ENCODE data around the gene TUBG2. TPM values are rescaled to one million over a fixed set of nuclear protein-coding genes. Genes with fewer than 3 reads are reported as not detected.

The TUBG2 gene
- total RNA-seq, 1 donor from 2014 or later, result 14.2 TPM

DNA sequence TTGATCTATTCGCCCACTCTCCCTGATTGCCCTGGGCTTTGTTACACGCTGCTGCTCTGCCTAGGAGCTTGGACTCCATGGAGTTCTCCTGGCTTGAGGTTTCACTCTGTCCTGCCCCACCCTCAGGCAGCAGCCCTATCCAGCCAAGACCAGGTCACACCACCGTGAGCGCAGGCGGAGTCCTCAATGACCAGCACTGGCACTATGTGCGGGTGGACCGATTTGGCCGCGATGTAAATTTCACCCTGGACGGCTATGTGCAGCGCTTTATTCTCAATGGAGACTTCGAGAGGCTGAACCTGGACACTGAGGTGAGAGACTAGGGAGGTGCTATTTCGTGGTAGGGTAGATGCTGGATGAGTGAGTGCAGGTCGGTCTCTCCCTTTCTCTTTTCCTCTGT lies 26.7 kb downstream of the TUBG2 start:
- no peak overlapping the region for H3K4me3 ChIP-seq (ENCODE audit: low read depth, low read length)
- TF ChIP-seq, protein P1, sequence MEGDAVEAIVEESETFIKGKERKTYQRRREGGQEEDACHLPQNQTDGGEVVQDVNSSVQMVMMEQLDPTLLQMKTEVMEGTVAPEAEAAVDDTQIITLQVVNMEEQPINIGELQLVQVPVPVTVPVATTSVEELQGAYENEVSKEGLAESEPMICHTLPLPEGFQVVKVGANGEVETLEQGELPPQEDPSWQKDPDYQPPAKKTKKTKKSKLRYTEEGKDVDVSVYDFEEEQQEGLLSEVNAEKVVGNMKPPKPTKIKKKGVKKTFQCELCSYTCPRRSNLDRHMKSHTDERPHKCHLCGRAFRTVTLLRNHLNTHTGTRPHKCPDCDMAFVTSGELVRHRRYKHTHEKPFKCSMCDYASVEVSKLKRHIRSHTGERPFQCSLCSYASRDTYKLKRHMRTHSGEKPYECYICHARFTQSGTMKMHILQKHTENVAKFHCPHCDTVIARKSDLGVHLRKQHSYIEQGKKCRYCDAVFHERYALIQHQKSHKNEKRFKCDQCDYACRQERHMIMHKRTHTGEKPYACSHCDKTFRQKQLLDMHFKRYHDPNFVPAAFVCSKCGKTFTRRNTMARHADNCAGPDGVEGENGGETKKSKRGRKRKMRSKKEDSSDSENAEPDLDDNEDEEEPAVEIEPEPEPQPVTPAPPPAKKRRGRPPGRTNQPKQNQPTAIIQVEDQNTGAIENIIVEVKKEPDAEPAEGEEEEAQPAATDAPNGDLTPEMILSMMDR (conservative IDR thresholded peaks at IDR 0.05; ENCODE audit: low read depth, low read length), result no peak
- DNase-seq (ENCODE audit: low read depth), result no peak

DNA sequence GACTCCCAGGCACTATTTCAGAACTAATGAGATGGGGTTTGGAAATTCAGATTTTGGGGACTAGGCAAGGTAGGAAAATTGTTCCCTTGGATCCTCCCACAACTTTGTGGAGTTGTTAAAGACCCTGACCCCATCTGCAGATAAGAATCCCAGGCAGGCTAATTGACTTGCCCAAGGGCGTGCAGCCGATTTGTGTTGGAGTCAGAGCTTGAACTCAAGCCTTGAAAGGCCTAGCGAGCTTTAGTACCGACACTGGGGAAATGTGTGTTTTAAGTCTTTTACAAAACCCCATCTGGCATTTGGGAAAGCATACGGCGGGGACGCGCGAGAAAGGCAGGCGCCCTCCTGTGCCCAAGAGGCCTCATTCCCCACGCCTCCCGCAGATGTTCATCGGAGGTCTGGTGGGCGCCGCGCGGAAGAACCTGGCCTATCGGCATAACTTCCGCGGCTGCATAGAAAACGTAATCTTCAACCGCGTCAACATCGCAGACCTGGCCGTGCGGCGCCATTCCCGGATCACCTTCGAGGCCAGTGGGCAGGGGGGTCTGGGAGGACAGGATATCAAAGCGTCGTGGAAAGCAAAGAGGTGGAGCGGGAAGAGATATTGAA lies 27.5 kb downstream of the TUBG2 start:
- no peak for DNase-seq (ENCODE audit: low read depth)
- H3K4me3 ChIP-seq (ENCODE audit: low read depth, low read length), result no peak overlapping the region
- TF ChIP-seq, protein P1 (conservative IDR thresholded peaks at IDR 0.05; ENCODE audit: low read depth, low read length), result no peak

DNA sequence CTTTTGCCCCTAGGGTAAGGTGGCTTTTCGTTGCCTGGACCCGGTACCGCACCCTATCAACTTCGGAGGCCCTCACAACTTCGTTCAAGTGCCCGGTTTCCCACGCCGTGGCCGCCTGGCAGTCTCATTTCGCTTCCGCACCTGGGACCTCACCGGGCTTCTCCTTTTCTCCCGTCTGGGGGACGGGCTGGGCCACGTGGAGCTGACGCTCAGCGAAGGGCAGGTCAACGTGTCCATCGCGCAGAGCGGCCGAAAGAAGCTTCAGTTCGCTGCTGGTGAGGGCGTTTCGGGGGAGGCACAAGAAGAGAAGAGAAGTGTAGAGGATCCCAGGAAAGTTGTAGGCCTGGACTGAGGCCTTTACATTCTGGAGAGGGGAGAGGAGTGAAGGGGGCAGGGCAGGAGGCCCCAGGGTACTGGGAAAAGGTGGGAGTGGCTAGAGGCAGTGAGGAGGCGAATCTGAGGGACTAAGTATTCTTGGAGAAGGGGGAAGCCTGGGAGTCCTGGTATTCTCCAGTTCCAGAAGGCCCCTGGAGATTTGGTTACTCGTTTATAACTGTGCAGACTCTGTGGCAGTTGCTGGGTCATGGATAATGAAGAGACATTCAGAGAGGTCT lies 28.7 kb downstream of the TUBG2 start:
- H3K4me3 ChIP-seq (ENCODE audit: low read depth, low read length), result no peak overlapping the region
- TF ChIP-seq, protein P1 (conservative IDR thresholded peaks at IDR 0.05; ENCODE audit: low read depth, low read length), result no peak
- no peak for DNase-seq (ENCODE audit: low read depth)

DNA sequence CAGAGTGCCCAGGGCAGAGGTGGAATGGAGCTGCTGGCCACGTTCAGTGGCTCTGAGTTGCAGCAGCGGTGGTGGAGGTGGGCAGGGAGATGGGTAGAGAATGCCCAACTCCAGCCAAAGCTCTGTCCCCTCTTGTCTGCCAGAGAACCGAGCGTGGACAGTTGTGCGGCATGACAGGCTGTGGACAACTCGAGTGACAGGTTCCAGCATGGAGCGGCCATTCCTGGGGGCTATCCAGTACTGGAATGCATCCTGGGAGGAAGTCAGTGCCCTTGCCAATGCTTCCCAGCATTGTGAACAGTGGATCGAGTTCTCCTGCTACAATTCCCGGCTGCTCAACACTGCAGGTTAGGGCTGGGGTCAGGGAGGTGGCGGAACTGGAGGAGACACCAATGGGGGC lies 31.5 kb downstream of the TUBG2 start:
- DNase-seq (ENCODE audit: low read depth), result no peak
- H3K4me3 ChIP-seq (ENCODE audit: low read depth, low read length), result no peak overlapping the region
- TF ChIP-seq, protein P1 (conservative IDR thresholded peaks at IDR 0.05; ENCODE audit: low read depth, low read length), result no peak

DNA sequence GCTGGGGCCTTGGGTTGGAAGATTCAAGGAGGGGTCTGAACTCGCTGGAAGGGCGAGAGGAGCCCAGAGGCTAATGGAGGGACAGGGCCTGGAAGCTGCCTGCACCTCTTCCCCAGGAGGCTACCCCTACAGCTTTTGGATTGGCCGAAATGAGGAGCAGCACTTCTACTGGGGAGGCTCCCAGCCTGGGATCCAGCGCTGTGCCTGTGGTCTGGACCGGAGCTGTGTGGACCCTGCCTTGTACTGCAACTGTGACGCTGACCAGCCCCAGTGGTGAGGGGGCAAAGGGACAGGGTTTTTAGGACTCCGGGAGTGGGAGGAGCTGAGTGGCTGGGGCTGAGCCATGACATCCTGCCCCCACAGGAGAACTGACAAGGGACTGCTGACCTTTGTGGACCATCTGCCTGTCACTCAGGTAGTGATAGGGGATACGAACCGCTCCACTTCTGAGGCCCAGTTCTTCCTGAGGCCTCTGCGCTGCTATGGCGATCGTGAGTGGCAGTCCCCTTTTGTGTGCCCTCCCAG lies 32.0 kb downstream of the TUBG2 start:
- no peak for DNase-seq (ENCODE audit: low read depth)
- TF ChIP-seq, protein P1 (conservative IDR thresholded peaks at IDR 0.05; ENCODE audit: low read depth, low read length), result no peak
- no peak overlapping the region for H3K4me3 ChIP-seq (ENCODE audit: low read depth, low read length)

DNA sequence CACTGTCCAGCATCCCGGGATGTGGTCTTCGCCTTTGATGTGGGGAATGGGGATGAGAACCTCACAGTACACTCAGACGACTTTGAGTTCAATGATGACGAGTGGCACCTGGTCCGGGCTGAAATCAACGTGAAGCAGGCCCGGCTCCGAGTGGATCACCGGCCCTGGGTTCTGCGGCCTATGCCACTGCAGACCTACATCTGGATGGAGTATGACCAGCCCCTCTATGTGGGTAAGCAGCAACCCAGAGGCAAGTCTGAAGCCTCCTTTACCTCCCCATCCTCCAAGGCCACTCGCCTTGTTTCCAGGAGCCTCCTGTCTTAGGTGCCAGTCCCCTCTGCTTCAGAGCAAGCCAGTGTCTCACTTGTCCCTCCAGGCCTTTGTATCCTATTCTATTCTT lies 33.4 kb downstream of the TUBG2 start:
- no peak for DNase-seq (ENCODE audit: low read depth)
- TF ChIP-seq, protein P1 (conservative IDR thresholded peaks at IDR 0.05; ENCODE audit: low read depth, low read length), result no peak
- no peak overlapping the region for H3K4me3 ChIP-seq (ENCODE audit: low read depth, low read length)

DNA sequence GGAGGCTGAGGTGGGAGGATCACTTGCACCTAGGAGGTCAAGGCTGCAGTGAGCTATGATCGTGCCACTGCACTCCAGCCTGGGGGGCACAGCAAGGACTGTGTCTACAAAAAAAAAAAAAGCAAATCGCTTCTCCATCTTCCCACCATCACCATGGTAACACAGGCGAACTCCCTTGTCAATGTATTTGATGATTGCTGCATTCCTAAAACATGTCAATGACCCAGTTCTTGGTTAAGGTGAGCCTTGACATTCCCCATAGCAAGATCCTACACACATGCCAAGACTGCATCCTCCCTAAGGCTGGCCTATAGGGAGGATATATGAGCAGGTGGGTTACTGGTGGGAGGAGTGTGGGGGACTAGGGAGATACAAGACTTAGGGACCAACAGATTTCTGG lies 35.4 kb downstream of the TUBG2 start:
- TF ChIP-seq, protein P1 (conservative IDR thresholded peaks at IDR 0.05; ENCODE audit: low read depth, low read length), result no peak
- no peak overlapping the region for H3K4me3 ChIP-seq (ENCODE audit: low read depth, low read length)

More for the DNA sequence above, 35.4 kb downstream of the TUBG2 start:
- DNase-seq (ENCODE audit: low read depth), result no peak

Data from epithelial cell of proximal tubule (primary cell).